Subcutaneous adipose tissue (tissue), 4 donors: Measurements from ENCODE around the gene AGFG1. TPM values are rescaled to one million over a fixed set of nuclear protein-coding genes. Genes with fewer than 3 reads are reported as not detected.

ENCODE experiments used
- total RNA-seq, 4 donors: library from RNA; depleted of rRNA; stranded (reverse); fragments of >200 nt; gene quantifications; one replicate each; pipeline ENCODE4 v1.1.0, GENCODE V29; 2016
- TF ChIP-seq, protein P1 (sequence below): fragments of 450-650 bp; IDR thresholded peaks from one replicate; pipeline ENCODE4 v1.5.1; 2016; ENCODE audit warnings: low read depth, mild to moderate bottlenecking, control low read depth, antibody characterized with exemption, moderate library complexity

AGFG1 gene
- total RNA-seq, 4 donors from 2014 or later = 88.7 to 235 (median 146) TPM

DNA sequence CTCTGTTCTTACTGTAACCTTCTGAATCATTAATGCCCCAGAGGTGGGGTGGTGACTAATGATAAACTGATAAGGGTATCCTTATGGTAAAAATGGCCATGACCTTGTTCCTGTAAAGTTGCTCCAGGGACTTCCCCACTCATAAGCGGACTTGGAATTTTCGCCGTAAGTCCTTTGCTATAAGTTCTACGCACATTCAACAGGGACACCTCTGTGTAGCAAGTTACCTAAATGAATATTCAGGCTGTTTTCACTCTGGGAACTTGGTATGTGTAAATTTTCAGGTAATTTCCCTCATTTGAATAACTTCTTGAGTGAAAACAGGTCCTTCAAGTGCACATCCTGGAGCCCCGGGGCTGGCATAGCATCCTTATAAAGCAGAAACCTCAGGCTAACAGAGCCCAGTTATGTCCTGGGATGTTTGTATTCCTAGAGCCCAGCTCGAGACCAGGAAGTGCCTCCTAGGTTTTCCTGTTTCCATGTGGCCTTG is 9.4 kb upstream of the AGFG1 start:
- TF ChIP-seq, protein P1, sequence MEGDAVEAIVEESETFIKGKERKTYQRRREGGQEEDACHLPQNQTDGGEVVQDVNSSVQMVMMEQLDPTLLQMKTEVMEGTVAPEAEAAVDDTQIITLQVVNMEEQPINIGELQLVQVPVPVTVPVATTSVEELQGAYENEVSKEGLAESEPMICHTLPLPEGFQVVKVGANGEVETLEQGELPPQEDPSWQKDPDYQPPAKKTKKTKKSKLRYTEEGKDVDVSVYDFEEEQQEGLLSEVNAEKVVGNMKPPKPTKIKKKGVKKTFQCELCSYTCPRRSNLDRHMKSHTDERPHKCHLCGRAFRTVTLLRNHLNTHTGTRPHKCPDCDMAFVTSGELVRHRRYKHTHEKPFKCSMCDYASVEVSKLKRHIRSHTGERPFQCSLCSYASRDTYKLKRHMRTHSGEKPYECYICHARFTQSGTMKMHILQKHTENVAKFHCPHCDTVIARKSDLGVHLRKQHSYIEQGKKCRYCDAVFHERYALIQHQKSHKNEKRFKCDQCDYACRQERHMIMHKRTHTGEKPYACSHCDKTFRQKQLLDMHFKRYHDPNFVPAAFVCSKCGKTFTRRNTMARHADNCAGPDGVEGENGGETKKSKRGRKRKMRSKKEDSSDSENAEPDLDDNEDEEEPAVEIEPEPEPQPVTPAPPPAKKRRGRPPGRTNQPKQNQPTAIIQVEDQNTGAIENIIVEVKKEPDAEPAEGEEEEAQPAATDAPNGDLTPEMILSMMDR = no peak

GRCh38 chr2:227462972-227463931 is 8.7 kb upstream of the AGFG1 start:
- TF ChIP-seq, protein P1 = no peak

- TF ChIP-seq, protein P1 = no peak
These were observed 7.6 kb upstream of the AGFG1 start for GRCh38 chr2:227464361-227464760.

DNA sequence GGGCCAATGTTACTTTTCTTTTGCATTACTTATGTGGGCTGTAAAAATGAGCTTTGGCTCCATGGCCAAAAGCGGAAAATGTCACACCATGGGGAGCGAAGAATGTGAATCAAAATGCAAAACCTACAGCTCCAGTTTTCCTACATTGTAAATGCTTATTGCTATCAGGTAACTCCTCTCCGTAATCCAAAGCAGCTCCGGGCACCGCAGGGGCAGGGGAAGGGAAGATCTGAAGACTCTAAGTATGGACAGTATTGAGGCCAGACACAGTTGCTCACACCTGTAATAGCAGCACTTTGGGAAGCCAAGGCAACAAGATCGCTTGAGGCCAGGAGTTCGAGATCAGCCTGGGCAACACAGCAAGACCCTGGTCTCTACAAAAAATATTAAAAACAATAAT is 7.1 kb upstream of the AGFG1 start:
- TF ChIP-seq, protein P1 = no peak

DNA sequence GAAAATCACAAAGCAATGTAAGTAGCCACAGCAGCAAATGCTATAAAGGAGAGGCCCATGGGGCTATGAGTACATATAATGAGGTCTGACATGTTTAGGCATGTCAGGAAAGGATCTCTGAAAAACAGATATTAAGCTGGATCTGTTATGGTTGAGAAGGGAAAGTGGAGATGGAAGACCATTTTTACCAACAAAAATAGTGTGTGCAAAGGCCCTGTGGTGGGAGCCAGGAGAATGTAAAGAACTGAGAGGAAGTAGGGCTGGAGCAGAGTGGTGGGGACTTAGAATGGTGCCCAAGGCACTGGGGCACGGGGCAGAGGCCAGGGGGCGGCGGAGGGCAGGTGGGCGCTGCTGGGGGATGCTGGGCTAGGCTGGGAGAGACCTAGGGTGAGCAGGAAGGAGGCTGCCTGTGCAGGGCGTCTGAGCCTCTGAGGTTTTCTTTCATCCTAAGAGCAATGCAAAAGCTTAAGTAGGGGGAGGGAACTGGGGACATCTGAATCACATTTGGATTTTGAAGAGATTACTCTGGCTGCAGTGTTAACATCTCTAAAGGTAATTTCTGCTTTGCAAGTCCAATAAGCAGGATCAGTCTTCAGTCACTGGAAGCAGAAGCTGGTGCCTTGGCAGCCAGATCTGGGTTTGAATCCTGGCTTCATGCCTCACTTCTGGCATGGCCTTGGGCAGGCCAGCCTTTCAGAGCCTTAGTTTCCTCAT is 4.9 kb upstream of the AGFG1 start:
- TF ChIP-seq, protein P1 = no peak

DNA sequence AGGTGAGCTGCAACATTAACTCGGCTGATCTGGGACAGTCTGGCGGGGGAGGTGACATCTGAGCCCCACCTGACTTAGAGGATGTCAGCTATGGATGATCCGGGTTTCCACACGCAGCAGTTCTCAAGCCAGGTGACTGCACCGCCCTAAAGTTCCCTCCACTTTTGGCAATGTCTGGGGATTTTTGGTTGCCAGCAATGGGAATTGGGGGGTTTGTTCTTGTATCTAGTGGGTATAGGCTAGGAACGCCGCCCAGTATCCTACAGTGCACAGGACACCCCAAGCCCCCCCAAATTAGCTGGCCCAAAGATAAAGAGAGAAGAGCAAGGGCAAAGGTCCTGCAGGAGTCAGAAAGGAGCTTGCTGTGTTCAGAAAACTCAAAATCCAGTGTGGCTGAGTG is 544 bp upstream of the AGFG1 start:
- TF ChIP-seq, protein P1 = no peak
